H9 (cell line): ENCODE results near the gene ACBD6. TPM values are rescaled to one million over a fixed set of nuclear protein-coding genes. Genes with fewer than 3 reads are reported as not detected.

Source experiments
- DNase-seq: peaks from one replicate; pipeline ENCODE4 v3.0.0-alpha.2; 2017
- H2AFZ ChIP-seq: one replicate; pipeline ENCODE4 v1.6.1; 2013; ENCODE audit warnings: mild to moderate bottlenecking, low read length, control low read depth, moderate library complexity
- H2AK5ac ChIP-seq: 2 replicates; pipeline ENCODE4 v1.6.1; 2013; ENCODE audit warnings: low read length, control low read depth, mixed read lengths; ENCODE audit not compliant: insufficient read length
- H2BK120ac ChIP-seq: one replicate; pipeline ENCODE4 v1.6.1; 2013; ENCODE audit warnings: low read depth, mild to moderate bottlenecking, low read length, control low read depth, inconsistent platforms; ENCODE audit not compliant: poor library complexity, severe bottlenecking
- H2BK12ac ChIP-seq: 2 replicates; pipeline ENCODE4 v1.6.1; 2013; ENCODE audit warnings: low read length, control low read depth, mixed read lengths, low read depth; ENCODE audit not compliant: insufficient read length
- H2BK15ac ChIP-seq: 2 replicates; pipeline ENCODE4 v1.6.1; 2013; ENCODE audit warnings: low read depth, low read length, control low read depth
- H2BK20ac ChIP-seq: one replicate; pipeline ENCODE4 v1.6.1; 2013; ENCODE audit warnings: low read depth, mild to moderate bottlenecking, low read length, control low read depth, inconsistent platforms; ENCODE audit not compliant: poor library complexity, severe bottlenecking
- H2BK5ac ChIP-seq: 2 replicates; pipeline ENCODE4 v1.6.1; 2013; ENCODE audit warnings: low read length, control low read depth, mixed read lengths; ENCODE audit not compliant: insufficient read length
- H3K14ac ChIP-seq: 2 replicates; pipeline ENCODE4 v1.6.1; 2013; ENCODE audit warnings: low read length, control low read depth; ENCODE audit not compliant: insufficient read depth
- H3K18ac ChIP-seq: 2 replicates; pipeline ENCODE4 v1.6.1; 2013; ENCODE audit warnings: low read depth, mild to moderate bottlenecking, mixed read lengths, low read length, control low read depth; ENCODE audit not compliant: insufficient read length
- H3K23ac ChIP-seq: 2 replicates; pipeline ENCODE4 v1.6.1; 2013; ENCODE audit warnings: low read length, control low read depth, mixed read lengths, low read depth; ENCODE audit not compliant: insufficient read length
- H3K23me2 ChIP-seq: 2 replicates; pipeline ENCODE4 v1.6.1; 2013; ENCODE audit warnings: low read depth, mild to moderate bottlenecking, mixed read lengths, low read length, control low read depth; ENCODE audit not compliant: insufficient read length, poor library complexity, severe bottlenecking
- H3K27ac ChIP-seq: 2 replicates; pipeline ENCODE4 v1.5.1; 2013; ENCODE audit warnings: low read length, control low read depth, mixed read lengths, low read depth; ENCODE audit not compliant: insufficient read length
- H3K27me3 ChIP-seq: 2 replicates; pipeline ENCODE4 v1.6.1; 2013; ENCODE audit warnings: low read length, control low read depth, inconsistent platforms; ENCODE audit not compliant: insufficient read depth
- H3K4ac ChIP-seq: 2 replicates; pipeline ENCODE4 v1.6.1; 2013; ENCODE audit warnings: low read depth, mild to moderate bottlenecking, control low read depth, inconsistent platforms, low read length, moderate library complexity
- H3K4me1 ChIP-seq: 2 replicates; pipeline ENCODE4 v1.6.1; 2013; ENCODE audit warnings: low read length, control low read depth, inconsistent platforms; ENCODE audit not compliant: insufficient read depth
- H3K4me2 ChIP-seq: 2 replicates; pipeline ENCODE4 v1.6.1; 2013; ENCODE audit warnings: low read length, control low read depth, mixed read lengths; ENCODE audit not compliant: insufficient read length, insufficient read depth
- H3K56ac ChIP-seq: 2 replicates; pipeline ENCODE4 v1.6.1; 2013; ENCODE audit warnings: low read depth, mild to moderate bottlenecking, mixed read lengths, low read length, control low read depth; ENCODE audit not compliant: insufficient read length
- H3K79me1 ChIP-seq: 2 replicates; pipeline ENCODE4 v1.6.1; 2013; ENCODE audit warnings: low read depth, mild to moderate bottlenecking, moderate library complexity, low read length, control low read depth, inconsistent platforms; ENCODE audit not compliant: insufficient read depth, poor library complexity, severe bottlenecking
- H3K79me2 ChIP-seq: 2 replicates; pipeline ENCODE4 v1.6.1; 2013; ENCODE audit warnings: low read length, control low read depth, inconsistent platforms; ENCODE audit not compliant: insufficient read depth
- H3K9ac ChIP-seq: 2 replicates; pipeline ENCODE4 v1.6.1; 2013; ENCODE audit warnings: low read length, control low read depth, mixed read lengths; ENCODE audit not compliant: insufficient read length; ENCODE audit errors: extremely low read depth
- H3K9me3 ChIP-seq: one replicate; pipeline ENCODE4 v1.6.1; 2013; ENCODE audit warnings: low read depth, low read length, inconsistent platforms; ENCODE audit not compliant: control insufficient read depth
- H3T11ph ChIP-seq: one replicate; pipeline ENCODE4 v1.6.1; 2013; ENCODE audit warnings: mild to moderate bottlenecking, low read length, control low read depth, inconsistent platforms
- H4K20me1 ChIP-seq: one replicate; pipeline ENCODE4 v1.6.1; 2013; ENCODE audit not compliant: control insufficient read depth, insufficient read length, insufficient read depth
- H4K5ac ChIP-seq: 2 replicates; pipeline ENCODE4 v1.6.1; 2013; ENCODE audit warnings: low read depth, mild to moderate bottlenecking, mixed read lengths, low read length, control low read depth; ENCODE audit not compliant: insufficient read length
- H4K8ac ChIP-seq: replicated peaks from 2 replicates; pipeline ENCODE4 v1.6.1; 2013; ENCODE audit warnings: low read length, control low read depth, mixed read lengths, low read depth; ENCODE audit not compliant: insufficient read length
- H4K91ac ChIP-seq: 2 replicates; pipeline ENCODE4 v1.6.1; 2013; ENCODE audit warnings: low read depth, mild to moderate bottlenecking, moderate library complexity, mixed read lengths, low read length, control low read depth; ENCODE audit not compliant: insufficient read length
- H3K27ac Mint-ChIP-seq, 3 experiments: 2 replicates in 2 of 3; 3 replicates in 1 of 3; pipeline ENCODE4 v1.8.0; 2020 to 2021; ENCODE audit warnings: mixed read lengths in 3 of 3, mild to moderate bottlenecking in 1 of 3, moderate library complexity in 1 of 3
- H3K27me3 Mint-ChIP-seq: 2 replicates; pipeline ENCODE4 v1.8.0; 2021; ENCODE audit warnings: low read depth, mild to moderate bottlenecking, moderate library complexity, mixed read lengths
- H3K36me3 Mint-ChIP-seq, 3 experiments: 2 replicates in 2 of 3; 3 replicates in 1 of 3; pipeline ENCODE4 v1.8.0; 2020 to 2021; ENCODE audit warnings: low read depth in 3 of 3, mixed read lengths in 3 of 3; ENCODE audit not compliant: insufficient read depth in 1 of 3
- H3K4me1 Mint-ChIP-seq, 2 experiments: 2 replicates each; pipeline ENCODE4 v1.8.0; 2020; ENCODE audit warnings: mixed read lengths in 2 of 2
- H3K4me3 Mint-ChIP-seq, 2 experiments: 2 replicates in 1 of 2; 3 replicates in 1 of 2; pipeline ENCODE4 v1.8.0; 2020 to 2021; ENCODE audit warnings: mild to moderate bottlenecking in 2 of 2, mixed read lengths in 2 of 2, moderate library complexity in 1 of 2
- H3K9me3 Mint-ChIP-seq, 2 experiments: 2 replicates in 1 of 2; 3 replicates in 1 of 2; pipeline ENCODE4 v1.8.0; 2020; ENCODE audit warnings: mild to moderate bottlenecking in 2 of 2, mixed read lengths in 2 of 2, moderate library complexity in 1 of 2
- CTCF ChIP-seq: fragments of 200-600 bp; sonication (generic); conservative IDR thresholded peaks from 3 replicates; pipeline ENCODE4 v1.8.0; 2021; ENCODE audit warnings: antibody characterized with exemption, mild to moderate bottlenecking
- WGBS: extraction: QIAGEN DNeasy Blood & Tissue Kit; methylation state at CpG from one replicate; pipeline ENCODE4 v1.1.7; 2013; ENCODE audit warnings: missing lambda C conversion rate, low lambda C conversion rate, mixed read lengths; ENCODE audit not compliant: insufficient read length; ENCODE audit errors: extremely low coverage; 5-methylcytosine and 5-hydroxymethylcytosine counted together
- total RNA-seq: library from RNA; stranded (reverse); gene quantifications from 2 replicates; pipeline ENCODE4 v1.2.1, GENCODE V29; 2021

ACBD6 gene
- total RNA-seq, 1 experiment from 2014 or later = 51.4 TPM

- H3K23me2 ChIP-seq = no peaks in the 10 kb centered on the region
- H3K4me2 ChIP-seq = no peak overlapping the region
- no peaks in the 10 kb centered on the region for H3K79me2 ChIP-seq
- no peak overlapping the region for H3K18ac ChIP-seq
- Mint-ChIP-seq H3K4me1 (peaks cover 4 to 5% of the 10 kb centered on the region in 2 experiments; a peak in 2 of 4 replicates), H3K4me3 (no peak overlapping the region), H3K9me3 (peaks cover 51 to 62% of the 10 kb centered on the region in 2 experiments), H3K27me3 (no peaks in the 10 kb centered on the region), H3K27ac (no peak overlapping the region), H3K36me3 (peaks cover 36 to 64% (median 39%) of the 10 kb centered on the region in 3 experiments)
- H3K4me1 ChIP-seq = no peaks in the 10 kb centered on the region
- H4K5ac ChIP-seq = no peak overlapping the region
- no CpG with 5 or more reads among the region's 5 CpGs for WGBS
- H3K9ac ChIP-seq = no peak overlapping the region
- no peak overlapping the region for H4K91ac ChIP-seq
- H3K23ac ChIP-seq = no peak overlapping the region
- H4K8ac ChIP-seq = no peak overlapping the region
- no peak overlapping the region for H2AK5ac ChIP-seq
- H2BK20ac ChIP-seq = no peak overlapping the region
- no peak overlapping the region for H3K27ac ChIP-seq
- H3K27me3 ChIP-seq = no peaks in the 10 kb centered on the region
- DNase-seq = no peak
- H3K79me1 ChIP-seq = peaks cover 3% of the 10 kb centered on the region
- no peak overlapping the region for H2BK5ac ChIP-seq
- no peak overlapping the region for H2BK12ac ChIP-seq
- TF ChIP-seq CTCF = no peak
- peaks cover 5% of the 10 kb centered on the region for H3K9me3 ChIP-seq
- H4K20me1 ChIP-seq = no peaks in the 10 kb centered on the region
- no peak overlapping the region for H3K56ac ChIP-seq
- H2AFZ ChIP-seq = no peak overlapping the region
- H3T11ph ChIP-seq = no peak overlapping the region
- no peak overlapping the region for H3K4ac ChIP-seq
- no peak overlapping the region for H3K14ac ChIP-seq
- no peak overlapping the region for H2BK120ac ChIP-seq
- H2BK15ac ChIP-seq = no peak overlapping the region
These were observed 119.9 kb downstream of the ACBD6 start for GRCh38 chr1:180382326-180383115.
